Neural progenitor cell (in vitro differentiated cells): Measurements from ENCODE around the gene TRIM14.

Experiments
- CTCF ChIP-seq: fragments of 200-600 bp; sonication (generic); IDR thresholded peaks from 2 replicates; pipeline ENCODE4 v1.5.1; 2017; ENCODE audit warnings: antibody characterized with exemption, mild to moderate bottlenecking
- EZH2 ChIP-seq: fragments of 200-600 bp; sonication (generic); IDR thresholded peaks from 2 replicates; pipeline ENCODE4 v1.6.1; 2017; ENCODE audit warnings: antibody characterized with exemption, mild to moderate bottlenecking, moderate library complexity

GRCh38 chr9:98132158-98132557, 13.1 kb upstream of the TRIM14 start:
- TF ChIP-seq CTCF = no peak
- no peak for TF ChIP-seq EZH2
